SK-N-SH treated with all-trans-retinoic acid at 6 μM for 48 hours (cell line): Measurements from ENCODE around the gene ACAD9.

ENCODE experiments used
- ATAC-seq: fragments of 200-7000 bp; cut with Tn5 transposase; 3 replicates; pipeline ENCODE4 v1.9.1; 2020; ENCODE audit warnings: mild to moderate bottlenecking, moderate library complexity
- ARNTL ChIP-seq: fragments of 450-650 bp; formaldehyde crosslinking; IDR thresholded peaks from 2 replicates; pipeline ENCODE4 v1.5.0; 2020; ENCODE audit warnings: low read depth, mild to moderate bottlenecking, moderate library complexity, borderline replicate concordance
- BACH2 ChIP-seq: fragments of 250-450 bp; sonication (Bioruptor Pico); IDR thresholded peaks from 2 replicates; pipeline ENCODE4 v1.9.0; 2021; ENCODE audit warnings: mild to moderate bottlenecking, borderline replicate concordance
- CREB5 ChIP-seq: fragments of 250-450 bp; sonication (Bioruptor Pico); IDR thresholded peaks from 2 replicates; pipeline ENCODE4 v1.5.1; 2020; ENCODE audit warnings: low read depth, mild to moderate bottlenecking, moderate library complexity
- CSDC2 ChIP-seq: fragments of 250-450 bp; sonication (Bioruptor Pico); IDR thresholded peaks from 2 replicates; pipeline ENCODE4 v1.5.0; 2020; ENCODE audit warnings: mild to moderate bottlenecking, moderate library complexity
- ESRRG ChIP-seq: fragments of 250-450 bp; sonication (Bioruptor Pico); IDR thresholded peaks from 2 replicates; pipeline ENCODE4 v1.6.1; 2021; ENCODE audit warnings: mild to moderate bottlenecking
- ISL1 ChIP-seq: fragments of 250-450 bp; sonication (Bioruptor Pico); IDR thresholded peaks from 2 replicates; pipeline ENCODE4 v2.1.2; 2022; ENCODE audit warnings: mild to moderate bottlenecking, moderate library complexity
- OSR1 ChIP-seq: fragments of 250-450 bp; sonication (Bioruptor Pico); IDR thresholded peaks from 2 replicates; pipeline ENCODE4 v1.8.0; 2022; ENCODE audit warnings: moderate library complexity, mild to moderate bottlenecking, inconsistent platforms
- PPARA ChIP-seq: fragments of 250-450 bp; sonication (Bioruptor Pico); IDR thresholded peaks from 2 replicates; pipeline ENCODE4 v1.5.0; 2020; ENCODE audit warnings: mild to moderate bottlenecking, borderline replicate concordance
- RARB ChIP-seq: fragments of 250-450 bp; sonication (Bioruptor Pico); IDR thresholded peaks from 2 replicates; pipeline ENCODE4 v1.8.0; 2021; ENCODE audit warnings: mild to moderate bottlenecking, moderate library complexity
- SNAI2 ChIP-seq: fragments of 250-450 bp; sonication (Bioruptor Pico); IDR thresholded peaks from 2 replicates; pipeline ENCODE4 v1.5.0; 2020; ENCODE audit warnings: mild to moderate bottlenecking, moderate library complexity
- TCF4 ChIP-seq: fragments of 250-450 bp; sonication (Bioruptor Pico); IDR thresholded peaks from 2 replicates; pipeline ENCODE4 v1.8.0; 2021; ENCODE audit warnings: mild to moderate bottlenecking, moderate library complexity, borderline replicate concordance
- TOX ChIP-seq: fragments of 250-450 bp; sonication (Bioruptor Pico); IDR thresholded peaks from 2 replicates; pipeline ENCODE4 v1.8.0; 2021; ENCODE audit warnings: mild to moderate bottlenecking, moderate library complexity, borderline replicate concordance
- ZC3H10 ChIP-seq: fragments of 250-450 bp; sonication (Bioruptor Pico); IDR thresholded peaks from 2 replicates; pipeline ENCODE4 v1.5.1; 2021; ENCODE audit warnings: mild to moderate bottlenecking, moderate library complexity
- ZFP3 ChIP-seq: fragments of 250-450 bp; sonication (Bioruptor Pico); IDR thresholded peaks from 2 replicates; pipeline ENCODE4 v1.5.0; 2020; ENCODE audit warnings: mild to moderate bottlenecking, moderate library complexity
- ZFP30 ChIP-seq: fragments of 450-650 bp; formaldehyde crosslinking; IDR thresholded peaks from 2 replicates; pipeline ENCODE4 v1.5.0; 2022; ENCODE audit warnings: mild to moderate bottlenecking, moderate library complexity
- ZNF565 ChIP-seq: fragments of 450-650 bp; formaldehyde crosslinking; conservative IDR thresholded peaks from 2 replicates; pipeline ENCODE4 v1.5.0; 2020; ENCODE audit warnings: low read depth, mild to moderate bottlenecking, moderate library complexity
- ZNF70 ChIP-seq: fragments of 450-650 bp; formaldehyde crosslinking; IDR thresholded peaks from 2 replicates; pipeline ENCODE4 v1.5.0; 2020; ENCODE audit warnings: mild to moderate bottlenecking, moderate library complexity
- ZNF8 ChIP-seq: fragments of 450-650 bp; formaldehyde crosslinking; IDR thresholded peaks from 2 replicates; pipeline ENCODE4 v1.5.0; 2020; ENCODE audit warnings: mild to moderate bottlenecking, moderate library complexity
- TF ChIP-seq, protein P1 (sequence below): fragments of 250-450 bp; sonication (Bioruptor Pico); IDR thresholded peaks from 2 replicates; pipeline ENCODE4 v1.5.1; 2021; ENCODE audit warnings: mild to moderate bottlenecking, moderate library complexity
- TF ChIP-seq, protein P2 (sequence below): fragments of 250-450 bp; sonication (Bioruptor Pico); IDR thresholded peaks from 2 replicates; pipeline ENCODE4 v1.5.0; 2020; ENCODE audit warnings: mild to moderate bottlenecking, moderate library complexity
- TF ChIP-seq, protein P3 (sequence below): fragments of 250-450 bp; sonication (Bioruptor Pico); IDR thresholded peaks from 2 replicates; pipeline ENCODE4 v1.8.0; 2020; ENCODE audit warnings: mild to moderate bottlenecking, moderate library complexity, borderline replicate concordance

Gene ACAD9

DNA sequence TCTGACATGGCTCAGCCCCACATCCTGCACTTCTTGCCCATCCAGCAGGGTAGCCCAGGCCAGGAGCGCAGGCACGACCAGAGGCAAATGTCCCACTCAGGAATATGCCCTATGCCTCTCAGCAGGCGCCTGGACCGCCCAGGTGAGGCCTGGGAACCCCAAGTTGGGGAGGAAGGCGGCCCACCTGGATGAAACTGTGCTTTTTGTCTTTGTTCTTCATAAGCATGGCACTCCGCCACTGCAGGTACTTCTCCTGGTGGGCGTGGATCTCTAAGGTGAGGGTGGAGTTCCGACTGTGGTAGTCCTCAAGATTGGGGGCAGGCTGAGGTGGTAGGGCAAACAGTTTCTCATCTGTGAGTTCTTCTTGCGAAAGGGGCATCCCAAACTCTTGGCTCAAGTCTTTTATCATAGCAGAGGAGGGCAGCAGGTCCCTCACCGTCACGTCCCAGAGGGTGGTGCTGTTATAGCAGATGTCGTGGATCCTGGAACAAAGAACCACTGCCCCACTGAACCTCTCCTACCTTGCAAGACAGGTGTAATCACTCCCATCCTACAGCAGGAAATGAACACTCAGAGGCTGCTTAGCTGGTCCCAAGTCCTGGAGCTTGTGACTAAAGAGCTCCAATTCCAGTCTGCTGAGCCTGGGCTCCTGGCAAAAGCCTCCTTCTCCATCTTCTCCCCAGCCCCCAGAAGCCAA is 53.2 kb downstream of the ACAD9 start:
- no peak; the same call in 2 of the 3 replicates for ATAC-seq
- TF ChIP-seq ZNF70 (CRISPR knock-in tag) (no peak), PPARA (CRISPR knock-in tag) (no peak), ESRRG (CRISPR knock-in tag) (no peak), TOX (CRISPR knock-in tag) (no peak), TCF4 (CRISPR knock-in tag) (no peak), RARB (CRISPR knock-in tag) (no peak), ZNF8 (CRISPR knock-in tag) (no peak), ARNTL (no peak)
- TF ChIP-seq, protein P1, sequence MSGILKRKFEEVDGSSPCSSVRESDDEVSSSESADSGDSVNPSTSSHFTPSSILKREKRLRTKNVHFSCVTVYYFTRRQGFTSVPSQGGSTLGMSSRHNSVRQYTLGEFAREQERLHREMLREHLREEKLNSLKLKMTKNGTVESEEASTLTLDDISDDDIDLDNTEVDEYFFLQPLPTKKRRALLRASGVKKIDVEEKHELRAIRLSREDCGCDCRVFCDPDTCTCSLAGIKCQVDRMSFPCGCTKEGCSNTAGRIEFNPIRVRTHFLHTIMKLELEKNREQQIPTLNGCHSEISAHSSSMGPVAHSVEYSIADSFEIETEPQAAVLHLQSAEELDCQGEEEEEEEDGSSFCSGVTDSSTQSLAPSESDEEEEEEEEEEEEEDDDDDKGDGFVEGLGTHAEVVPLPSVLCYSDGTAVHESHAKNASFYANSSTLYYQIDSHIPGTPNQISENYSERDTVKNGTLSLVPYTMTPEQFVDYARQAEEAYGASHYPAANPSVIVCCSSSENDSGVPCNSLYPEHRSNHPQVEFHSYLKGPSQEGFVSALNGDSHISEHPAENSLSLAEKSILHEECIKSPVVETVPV (CRISPR knock-in tag): no peak

DNA sequence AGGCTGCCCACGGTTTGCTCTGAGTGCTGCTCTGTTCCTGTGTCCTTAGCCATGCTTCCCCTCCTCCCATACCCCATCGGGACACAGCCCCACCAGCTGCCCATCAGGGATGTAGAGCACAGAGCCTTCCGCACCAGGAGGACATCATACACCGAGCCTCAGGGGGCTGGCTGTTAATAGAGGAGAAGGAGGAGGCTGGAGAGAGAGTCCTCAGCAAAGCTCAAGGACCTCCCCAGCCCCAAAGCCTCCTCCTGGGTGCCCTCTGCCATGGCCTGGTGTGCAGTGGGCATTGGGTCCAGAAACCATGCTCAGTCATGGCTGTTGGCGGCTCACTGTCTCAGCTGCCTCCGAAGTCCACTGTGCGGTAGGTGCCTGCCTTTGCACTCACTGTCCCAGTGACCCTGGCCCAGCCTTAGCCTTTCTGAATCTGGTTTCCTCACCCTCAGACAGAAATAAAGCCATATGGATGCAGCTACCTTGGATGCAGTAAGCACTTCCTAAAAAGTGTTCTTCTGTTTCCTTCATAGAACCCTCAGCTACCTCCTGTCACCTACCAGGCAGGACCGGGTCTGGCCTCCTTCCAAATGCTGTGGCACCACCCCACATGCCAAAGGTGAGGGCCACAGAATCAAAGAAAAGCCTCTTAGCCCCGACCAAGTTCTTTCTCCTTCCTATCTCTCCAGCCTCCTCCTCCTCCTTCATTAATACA is 53.9 kb downstream of the ACAD9 start:
- TF ChIP-seq ZC3H10 (CRISPR knock-in tag): no peak
- TF ChIP-seq ZNF70 (CRISPR knock-in tag): peak; percentile 82
- peak; percentile 22; the same call in 2 of the 3 replicates for ATAC-seq

DNA sequence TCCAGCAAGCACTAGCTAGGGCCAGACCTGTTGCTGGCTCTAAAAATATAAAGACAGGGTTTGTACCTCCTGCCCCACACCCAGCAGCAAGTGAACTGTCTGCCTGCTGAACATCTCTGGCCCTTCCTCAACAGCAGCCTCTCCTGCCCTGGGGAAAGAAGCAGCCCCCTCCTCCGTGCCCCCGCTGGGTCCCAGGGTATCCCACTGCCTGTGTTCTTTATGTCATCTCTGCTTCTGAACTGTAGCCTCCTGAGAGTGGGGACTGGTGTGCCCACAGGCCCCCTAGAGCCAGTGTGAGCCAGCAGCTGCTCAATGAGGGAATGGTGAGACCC is 54.5 kb downstream of the ACAD9 start:
- no peak for ATAC-seq

GRCh38 chr3:128935922-128936321 is 56.5 kb downstream of the ACAD9 start:
- peak; percentile 28; the same call in 1 of the 3 replicates for ATAC-seq
- TF ChIP-seq, protein P2, sequence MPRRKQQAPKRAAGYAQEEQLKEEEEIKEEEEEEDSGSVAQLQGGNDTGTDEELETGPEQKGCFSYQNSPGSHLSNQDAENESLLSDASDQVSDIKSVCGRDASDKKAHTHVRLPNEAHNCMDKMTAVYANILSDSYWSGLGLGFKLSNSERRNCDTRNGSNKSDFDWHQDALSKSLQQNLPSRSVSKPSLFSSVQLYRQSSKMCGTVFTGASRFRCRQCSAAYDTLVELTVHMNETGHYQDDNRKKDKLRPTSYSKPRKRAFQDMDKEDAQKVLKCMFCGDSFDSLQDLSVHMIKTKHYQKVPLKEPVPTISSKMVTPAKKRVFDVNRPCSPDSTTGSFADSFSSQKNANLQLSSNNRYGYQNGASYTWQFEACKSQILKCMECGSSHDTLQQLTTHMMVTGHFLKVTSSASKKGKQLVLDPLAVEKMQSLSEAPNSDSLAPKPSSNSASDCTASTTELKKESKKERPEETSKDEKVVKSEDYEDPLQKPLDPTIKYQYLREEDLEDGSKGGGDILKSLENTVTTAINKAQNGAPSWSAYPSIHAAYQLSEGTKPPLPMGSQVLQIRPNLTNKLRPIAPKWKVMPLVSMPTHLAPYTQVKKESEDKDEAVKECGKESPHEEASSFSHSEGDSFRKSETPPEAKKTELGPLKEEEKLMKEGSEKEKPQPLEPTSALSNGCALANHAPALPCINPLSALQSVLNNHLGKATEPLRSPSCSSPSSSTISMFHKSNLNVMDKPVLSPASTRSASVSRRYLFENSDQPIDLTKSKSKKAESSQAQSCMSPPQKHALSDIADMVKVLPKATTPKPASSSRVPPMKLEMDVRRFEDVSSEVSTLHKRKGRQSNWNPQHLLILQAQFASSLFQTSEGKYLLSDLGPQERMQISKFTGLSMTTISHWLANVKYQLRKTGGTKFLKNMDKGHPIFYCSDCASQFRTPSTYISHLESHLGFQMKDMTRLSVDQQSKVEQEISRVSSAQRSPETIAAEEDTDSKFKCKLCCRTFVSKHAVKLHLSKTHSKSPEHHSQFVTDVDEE (CRISPR knock-in tag): no peak
- TF ChIP-seq ZFP30 (CRISPR knock-in tag) (no peak), BACH2 (no peak), CSDC2 (no peak), ZFP3 (CRISPR knock-in tag) (no peak), ESRRG (CRISPR knock-in tag) (no peak), ISL1 (CRISPR knock-in tag) (no peak), ZNF565 (no peak), ZC3H10 (CRISPR knock-in tag) (no peak), OSR1 (CRISPR knock-in tag) (no peak), PPARA (CRISPR knock-in tag) (no peak), SNAI2 (CRISPR knock-in tag) (no peak), RARB (CRISPR knock-in tag) (no peak)
- TF ChIP-seq, protein P1 (CRISPR knock-in tag): no peak
- TF ChIP-seq, protein P3, sequence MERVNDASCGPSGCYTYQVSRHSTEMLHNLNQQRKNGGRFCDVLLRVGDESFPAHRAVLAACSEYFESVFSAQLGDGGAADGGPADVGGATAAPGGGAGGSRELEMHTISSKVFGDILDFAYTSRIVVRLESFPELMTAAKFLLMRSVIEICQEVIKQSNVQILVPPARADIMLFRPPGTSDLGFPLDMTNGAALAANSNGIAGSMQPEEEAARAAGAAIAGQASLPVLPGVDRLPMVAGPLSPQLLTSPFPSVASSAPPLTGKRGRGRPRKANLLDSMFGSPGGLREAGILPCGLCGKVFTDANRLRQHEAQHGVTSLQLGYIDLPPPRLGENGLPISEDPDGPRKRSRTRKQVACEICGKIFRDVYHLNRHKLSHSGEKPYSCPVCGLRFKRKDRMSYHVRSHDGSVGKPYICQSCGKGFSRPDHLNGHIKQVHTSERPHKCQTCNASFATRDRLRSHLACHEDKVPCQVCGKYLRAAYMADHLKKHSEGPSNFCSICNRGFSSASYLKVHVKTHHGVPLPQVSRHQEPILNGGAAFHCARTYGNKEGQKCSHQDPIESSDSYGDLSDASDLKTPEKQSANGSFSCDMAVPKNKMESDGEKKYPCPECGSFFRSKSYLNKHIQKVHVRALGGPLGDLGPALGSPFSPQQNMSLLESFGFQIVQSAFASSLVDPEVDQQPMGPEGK: no peak

More for the DNA sequence above, 54.5 kb downstream of the ACAD9 start:
- TF ChIP-seq ARNTL (no peak), CREB5 (CRISPR knock-in tag) (no peak), ZC3H10 (CRISPR knock-in tag) (no peak), CSDC2 (no peak), PPARA (CRISPR knock-in tag) (no peak), OSR1 (CRISPR knock-in tag) (no peak), ZNF565 (no peak)
- TF ChIP-seq, protein P3: no peak
